GM08714 (cell line): ENCODE data around the gene AGA.

ENCODE experiments used
- H3K4me3 ChIP-seq: fragments of 200-500 bp; sonication (Bioruptor generic); 2 replicates; pipeline ENCODE4 v1.5.1; 2014; ENCODE audit warnings: mild to moderate bottlenecking, low read length, inconsistent platforms
- ZNF274 ChIP-seq: IDR thresholded peaks from 2 replicates; pipeline ENCODE4 v1.6.1; 2012; ENCODE audit warnings: mild to moderate bottlenecking, low read depth, low read length

AGA gene

DNA sequence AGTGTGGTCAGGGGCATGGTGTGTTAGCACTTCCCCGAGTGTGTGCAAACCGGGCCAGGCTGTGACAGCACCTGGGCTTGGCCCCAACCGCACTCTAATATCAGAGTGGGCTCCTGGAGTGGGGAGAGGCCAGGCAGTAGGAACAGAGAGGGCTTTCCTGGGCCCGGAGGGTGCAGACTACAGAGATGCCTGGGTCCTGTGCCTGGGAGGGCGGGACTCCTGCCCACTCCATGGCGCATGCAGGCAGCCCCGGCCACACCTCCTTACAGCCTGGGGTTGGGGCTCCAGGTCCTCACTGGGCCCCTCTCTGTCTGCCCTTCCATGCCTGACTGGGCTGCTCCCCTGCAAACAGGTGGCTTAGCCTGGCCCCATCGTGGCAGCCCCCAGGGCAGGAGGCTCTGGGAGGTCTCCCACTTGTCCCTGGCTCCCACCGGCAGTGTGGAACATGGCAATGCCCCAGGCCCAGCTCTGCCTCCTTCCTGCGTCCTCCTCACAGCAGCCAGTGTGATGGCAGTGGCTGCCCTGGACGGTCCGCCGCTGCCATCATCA is 60.4 kb downstream of the AGA start:
- TF ChIP-seq ZNF274: no peak
- no peak overlapping the region for H3K4me3 ChIP-seq
